OCI-LY1 (cell line): ENCODE results near the gene CDC25B.

Source experiments
- CTCF ChIP-seq: fragments of 200-600 bp; sonication (generic), shearing (Covaris generic); IDR thresholded peaks from 2 replicates; pipeline ENCODE4 v1.5.1; 2017; ENCODE audit warnings: mild to moderate bottlenecking, antibody characterized with exemption, low read length, moderate library complexity, mixed read lengths
- EZH2 ChIP-seq: fragments of 200-600 bp; sonication (generic), shearing (Covaris generic); IDR thresholded peaks from 2 replicates; pipeline ENCODE4 v1.8.0; 2017; ENCODE audit warnings: borderline replicate concordance, mixed run types, mild to moderate bottlenecking, antibody characterized with exemption, low read length, moderate library complexity, mixed read lengths

GRCh38 chr20:3749087-3749688, 46.9 kb upstream of the CDC25B start:
- no peak for TF ChIP-seq CTCF
- TF ChIP-seq EZH2: no peak
